ENCODE results near the gene SNTG2.

SNTG2 gene

GRCh38 chr2:1068241-1068640, 117.6 kb downstream of the SNTG2 start:
- H3K9me3 ChIP-seq (replicated peaks in 1 of 2; ENCODE audit: control insufficient read depth in 2 of 2, insufficient read depth in 1 of 2, low read depth in 1 of 2, low read length in 2 of 2): no peaks in the 10 kb centered on the region
- H3K9ac ChIP-seq (ENCODE audit: low read depth, low read length, poor library complexity): no peak overlapping the region
- no peak overlapping the region for H3K18ac ChIP-seq (ENCODE audit: low read length)
- H3K79me1 ChIP-seq (ENCODE audit: low read depth, low read length): no peaks in the 10 kb centered on the region
- no peaks in the 10 kb centered on the region for H3K27me3 ChIP-seq (ENCODE audit: control insufficient read depth in 3 of 3, insufficient read depth in 3 of 3, low read depth in 1 of 3, low read length in 3 of 3)
- H2BK15ac ChIP-seq (ENCODE audit: low read length): no peak overlapping the region
- no peak overlapping the region for H3K27ac ChIP-seq (replicated peaks; ENCODE audit: low read length)
- no peak overlapping the region for H2BK12ac ChIP-seq (ENCODE audit: low read length)
- WGBS, 2 donors (ENCODE audit: extremely low coverage in 2 of 2, insufficient read length in 2 of 2, insufficient replicate concordance in 1 of 2): no CpG with 5 or more reads among the region's 8 CpGs
- H3K4me3 ChIP-seq (ENCODE audit: low read length in 2 of 2): no peak overlapping the region
- no peak overlapping the region for H4K8ac ChIP-seq (ENCODE audit: low read depth, low read length)
- H2BK5ac ChIP-seq (ENCODE audit: low read length): no peak overlapping the region
- no peak overlapping the region for H4K91ac ChIP-seq (ENCODE audit: low read depth, low read length, poor library complexity)
- no peaks in the 10 kb centered on the region for H3K36me3 ChIP-seq (replicated peaks in 1 of 2; ENCODE audit: control insufficient read depth in 2 of 2, insufficient read depth in 2 of 2, low read length in 2 of 2)
- no peak overlapping the region for H2AK5ac ChIP-seq (ENCODE audit: low read depth, low read length)
- no peak overlapping the region for H3K23ac ChIP-seq (ENCODE audit: low read depth, low read length, poor library complexity)
- H3K14ac ChIP-seq (ENCODE audit: low read length): no peak overlapping the region
- H2BK120ac ChIP-seq (ENCODE audit: low read depth, low read length): no peak overlapping the region
- no peak overlapping the region for H2AFZ ChIP-seq (ENCODE audit: low read length)
- DNase-seq (ENCODE audit: low spot score): no peak
- H3K4me2 ChIP-seq (ENCODE audit: insufficient read depth, low read length, poor library complexity, severe bottlenecking): no peak overlapping the region
- H3K4me1 ChIP-seq (ENCODE audit: control insufficient read depth in 2 of 2, insufficient read depth in 1 of 2, low read depth in 1 of 2, low read length in 2 of 2): no peaks in the 10 kb centered on the region
- H3K4ac ChIP-seq (ENCODE audit: low read length): no peak overlapping the region

- H3K4me3 ChIP-seq (ENCODE audit: low read length in 2 of 2): no peak overlapping the region
- no peak overlapping the region for H3K27ac ChIP-seq (replicated peaks; ENCODE audit: low read length)
- no peaks in the 10 kb centered on the region for H3K9me3 ChIP-seq (replicated peaks in 1 of 2; ENCODE audit: control insufficient read depth in 2 of 2, insufficient read depth in 1 of 2, low read depth in 1 of 2, low read length in 2 of 2)
- H3K18ac ChIP-seq (ENCODE audit: low read length): no peak overlapping the region
- no peaks in the 10 kb centered on the region for H3K36me3 ChIP-seq (replicated peaks in 1 of 2; ENCODE audit: control insufficient read depth in 2 of 2, insufficient read depth in 2 of 2, low read length in 2 of 2)
- no peak overlapping the region for H4K8ac ChIP-seq (ENCODE audit: low read depth, low read length)
- H2AK5ac ChIP-seq (ENCODE audit: low read depth, low read length): no peak overlapping the region
- no peaks in the 10 kb centered on the region for H3K79me1 ChIP-seq (ENCODE audit: low read depth, low read length)
- H3K4me1 ChIP-seq (ENCODE audit: control insufficient read depth in 2 of 2, insufficient read depth in 1 of 2, low read depth in 1 of 2, low read length in 2 of 2): no peaks in the 10 kb centered on the region
- H3K4me2 ChIP-seq (ENCODE audit: insufficient read depth, low read length, poor library complexity, severe bottlenecking): no peak overlapping the region
- no peak overlapping the region for H3K14ac ChIP-seq (ENCODE audit: low read length)
- no peak overlapping the region for H2BK12ac ChIP-seq (ENCODE audit: low read length)
- H3K9ac ChIP-seq (ENCODE audit: low read depth, low read length, poor library complexity): no peak overlapping the region
- H3K23ac ChIP-seq (ENCODE audit: low read depth, low read length, poor library complexity): no peak overlapping the region
- no peak overlapping the region for H2BK5ac ChIP-seq (ENCODE audit: low read length)
- DNase-seq (ENCODE audit: low spot score): no peak
- no peak overlapping the region for H2AFZ ChIP-seq (ENCODE audit: low read length)
- H2BK15ac ChIP-seq (ENCODE audit: low read length): no peak overlapping the region
- no peaks in the 10 kb centered on the region for H3K27me3 ChIP-seq (ENCODE audit: control insufficient read depth in 3 of 3, insufficient read depth in 3 of 3, low read depth in 1 of 3, low read length in 3 of 3)
- H2BK120ac ChIP-seq (ENCODE audit: low read depth, low read length): no peak overlapping the region
- H3K4ac ChIP-seq (ENCODE audit: low read length): no peak overlapping the region
- WGBS, 2 donors (ENCODE audit: extremely low coverage in 2 of 2, insufficient read length in 2 of 2, insufficient replicate concordance in 1 of 2): no CpG with 5 or more reads among the region's 7 CpGs
- H4K91ac ChIP-seq (ENCODE audit: low read depth, low read length, poor library complexity): no peak overlapping the region
These were observed 118.2 kb downstream of the SNTG2 start for GRCh38 chr2:1068822-1069221.

GRCh38 chr2:1069847-1070246, 119.2 kb downstream of the SNTG2 start:
- H3K79me1 ChIP-seq (ENCODE audit: low read depth, low read length): no peaks in the 10 kb centered on the region
- H3K4me1 ChIP-seq (ENCODE audit: control insufficient read depth in 2 of 2, insufficient read depth in 1 of 2, low read depth in 1 of 2, low read length in 2 of 2): peaks cover 0 to 1% of the 10 kb centered on the region in 2 donors
- no peaks in the 10 kb centered on the region for H3K27me3 ChIP-seq (ENCODE audit: control insufficient read depth in 3 of 3, insufficient read depth in 3 of 3, low read depth in 1 of 3, low read length in 3 of 3)
- no CpG with 5 or more reads among the region's 15 CpGs for WGBS, 2 donors (ENCODE audit: extremely low coverage in 2 of 2, insufficient read length in 2 of 2, insufficient replicate concordance in 1 of 2)
- no peak overlapping the region for H2AK5ac ChIP-seq (ENCODE audit: low read depth, low read length)
- H2BK15ac ChIP-seq (ENCODE audit: low read length): no peak overlapping the region
- H3K9me3 ChIP-seq (replicated peaks in 1 of 2; ENCODE audit: control insufficient read depth in 2 of 2, insufficient read depth in 1 of 2, low read depth in 1 of 2, low read length in 2 of 2): no peaks in the 10 kb centered on the region
- no peak overlapping the region for H3K14ac ChIP-seq (ENCODE audit: low read length)
- H2AFZ ChIP-seq (ENCODE audit: low read length): no peak overlapping the region
- no peak overlapping the region for H3K4ac ChIP-seq (ENCODE audit: low read length)
- H4K8ac ChIP-seq (ENCODE audit: low read depth, low read length): no peak overlapping the region
- no peak overlapping the region for H2BK5ac ChIP-seq (ENCODE audit: low read length)
- H2BK12ac ChIP-seq (ENCODE audit: low read length): no peak overlapping the region
- no peak overlapping the region for H3K4me2 ChIP-seq (ENCODE audit: insufficient read depth, low read length, poor library complexity, severe bottlenecking)
- no peak overlapping the region for H3K9ac ChIP-seq (ENCODE audit: low read depth, low read length, poor library complexity)
- H3K4me3 ChIP-seq (ENCODE audit: low read length in 2 of 2): no peak overlapping the region
- no peak overlapping the region for H3K27ac ChIP-seq (replicated peaks; ENCODE audit: low read length)
- no peak overlapping the region for H4K91ac ChIP-seq (ENCODE audit: low read depth, low read length, poor library complexity)
- DNase-seq (ENCODE audit: low spot score): no peak
- no peak overlapping the region for H2BK120ac ChIP-seq (ENCODE audit: low read depth, low read length)
- H3K36me3 ChIP-seq (replicated peaks in 1 of 2; ENCODE audit: control insufficient read depth in 2 of 2, insufficient read depth in 2 of 2, low read length in 2 of 2): no peaks in the 10 kb centered on the region
- H3K18ac ChIP-seq (ENCODE audit: low read length): no peak overlapping the region
- no peak overlapping the region for H3K23ac ChIP-seq (ENCODE audit: low read depth, low read length, poor library complexity)

- H2AFZ ChIP-seq (ENCODE audit: low read length): no peak overlapping the region
- H3K9me3 ChIP-seq (replicated peaks in 1 of 2; ENCODE audit: control insufficient read depth in 2 of 2, insufficient read depth in 1 of 2, low read depth in 1 of 2, low read length in 2 of 2): no peaks in the 10 kb centered on the region
- no peak overlapping the region for H3K4ac ChIP-seq (ENCODE audit: low read length)
- H4K91ac ChIP-seq (ENCODE audit: low read depth, low read length, poor library complexity): no peak overlapping the region
- no peak overlapping the region for H3K27ac ChIP-seq (replicated peaks; ENCODE audit: low read length)
- H3K4me2 ChIP-seq (ENCODE audit: insufficient read depth, low read length, poor library complexity, severe bottlenecking): no peak overlapping the region
- no peak overlapping the region for H3K4me3 ChIP-seq (ENCODE audit: low read length in 2 of 2)
- no peak overlapping the region for H2BK5ac ChIP-seq (ENCODE audit: low read length)
- DNase-seq (ENCODE audit: low spot score): no peak
- H4K8ac ChIP-seq (ENCODE audit: low read depth, low read length): no peak overlapping the region
- no peak overlapping the region for H3K9ac ChIP-seq (ENCODE audit: low read depth, low read length, poor library complexity)
- WGBS, 2 donors (ENCODE audit: extremely low coverage in 2 of 2, insufficient read length in 2 of 2, insufficient replicate concordance in 1 of 2): no CpG with 5 or more reads among the region's 7 CpGs
- no peak overlapping the region for H2BK12ac ChIP-seq (ENCODE audit: low read length)
- H3K18ac ChIP-seq (ENCODE audit: low read length): no peak overlapping the region
- no peak overlapping the region for H3K14ac ChIP-seq (ENCODE audit: low read length)
- H3K79me1 ChIP-seq (ENCODE audit: low read depth, low read length): no peaks in the 10 kb centered on the region
- H2BK120ac ChIP-seq (ENCODE audit: low read depth, low read length): no peak overlapping the region
- H3K4me1 ChIP-seq (ENCODE audit: control insufficient read depth in 2 of 2, insufficient read depth in 1 of 2, low read depth in 1 of 2, low read length in 2 of 2): peaks cover 0 to 4% of the 10 kb centered on the region in 2 donors
- no peak overlapping the region for H3K23ac ChIP-seq (ENCODE audit: low read depth, low read length, poor library complexity)
- H2AK5ac ChIP-seq (ENCODE audit: low read depth, low read length): no peak overlapping the region
- no peaks in the 10 kb centered on the region for H3K27me3 ChIP-seq (ENCODE audit: control insufficient read depth in 3 of 3, insufficient read depth in 3 of 3, low read depth in 1 of 3, low read length in 3 of 3)
- no peak overlapping the region for H2BK15ac ChIP-seq (ENCODE audit: low read length)
- H3K36me3 ChIP-seq (replicated peaks in 1 of 2; ENCODE audit: control insufficient read depth in 2 of 2, insufficient read depth in 2 of 2, low read length in 2 of 2): no peaks in the 10 kb centered on the region
These were observed 120.0 kb downstream of the SNTG2 start for GRCh38 chr2:1070601-1071000.
